GM18499 (cell line): ENCODE measurements around the gene CCDC85C.
A peak's percentile ranks its signal among the peaks of the same experiment; 100 is the strongest.

ENCODE experiments used
- ATAC-seq: cut with Tn5 transposase; IDR thresholded peaks from one replicate; pipeline ENCODE4 v1.9.1; 2021; ENCODE audit warnings: moderate number of reproducible peaks; ENCODE audit not compliant: insufficient read depth, unreplicated experiment

Gene CCDC85C

DNA sequence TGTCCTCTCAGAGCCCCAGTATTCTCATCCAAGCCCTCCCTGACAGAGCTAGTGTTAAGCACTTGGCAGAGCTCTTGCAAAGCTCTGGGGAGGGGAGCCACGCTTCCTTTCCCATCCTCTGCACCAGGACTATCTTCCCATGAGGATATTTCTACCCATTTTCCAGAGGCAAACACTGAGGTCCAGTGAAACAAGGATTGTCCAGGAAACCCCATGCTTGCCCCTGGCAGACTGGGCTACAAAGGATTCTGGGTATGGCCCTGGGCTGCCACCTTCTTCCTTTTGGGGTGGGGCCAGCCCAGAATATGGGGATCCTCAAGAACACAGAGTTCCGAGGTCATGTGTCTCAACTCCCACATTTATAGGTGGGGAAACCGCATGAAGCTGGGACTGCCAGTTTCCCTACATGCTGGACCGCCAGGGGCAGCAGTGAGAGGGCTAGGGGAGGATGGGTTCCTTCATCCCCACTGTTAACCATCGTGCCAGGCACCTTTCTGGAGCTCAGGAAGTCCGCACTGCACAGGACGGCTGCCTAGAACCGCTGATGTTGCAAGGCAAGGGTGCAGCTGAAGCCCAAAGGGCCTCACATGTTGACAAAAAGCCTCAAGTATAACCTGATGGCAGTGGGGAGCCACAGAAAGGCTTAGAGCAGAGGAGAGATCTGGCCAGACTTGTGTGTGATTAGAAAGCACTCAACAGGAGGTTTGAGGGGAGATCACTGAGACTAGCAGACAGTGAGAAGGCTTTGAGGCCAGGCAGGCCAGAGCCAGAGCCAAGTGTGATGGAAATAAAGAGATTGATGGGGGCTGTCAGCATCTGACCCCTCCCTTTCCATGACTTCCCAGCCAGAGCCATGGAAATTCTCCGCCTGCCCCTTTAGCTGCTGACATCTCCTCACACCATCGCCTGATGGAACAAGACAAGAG lies 5.5 kb upstream of the CCDC85C start:
- ATAC-seq, result no peak

DNA sequence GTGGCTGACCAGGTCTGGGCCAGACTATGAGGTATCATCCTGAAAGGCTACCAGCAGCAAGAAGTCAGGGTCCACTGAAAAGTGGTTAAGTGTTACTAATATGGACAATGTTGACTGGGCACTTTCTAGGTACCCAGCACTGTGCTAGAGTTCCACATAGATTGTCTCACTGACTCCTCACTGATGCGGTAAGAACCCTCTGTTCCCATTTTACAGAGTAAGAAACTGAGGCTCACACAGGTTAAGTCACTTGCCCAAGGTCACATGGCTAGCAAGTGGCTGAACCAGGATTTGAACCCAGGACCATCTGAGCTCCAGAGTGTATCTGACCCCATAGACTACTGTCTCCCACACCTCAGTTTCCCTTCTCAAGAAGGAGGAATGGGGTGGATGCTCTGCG lies 4.6 kb upstream of the CCDC85C start:
- ATAC-seq, result no peak

DNA sequence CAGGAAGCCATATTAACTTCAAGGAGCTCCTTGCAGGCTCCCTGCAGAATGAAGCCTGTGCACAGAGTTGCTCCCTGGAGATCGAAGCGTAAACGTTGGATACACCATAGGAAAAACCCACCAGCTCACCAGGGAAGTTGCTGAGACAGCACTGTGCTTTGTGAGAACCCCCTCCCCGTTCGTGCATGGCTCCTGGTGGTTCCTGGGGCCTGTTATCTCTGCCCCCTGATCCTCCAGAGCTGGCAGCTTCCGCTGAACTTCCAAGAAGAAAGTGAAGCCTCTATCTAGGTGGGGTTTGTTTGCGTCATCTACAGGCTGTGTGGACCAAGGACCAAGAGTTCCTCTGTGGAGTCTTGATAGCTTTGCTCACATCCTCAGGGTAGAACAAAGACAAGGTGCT lies 2.4 kb upstream of the CCDC85C start:
- ATAC-seq, result no peak

DNA sequence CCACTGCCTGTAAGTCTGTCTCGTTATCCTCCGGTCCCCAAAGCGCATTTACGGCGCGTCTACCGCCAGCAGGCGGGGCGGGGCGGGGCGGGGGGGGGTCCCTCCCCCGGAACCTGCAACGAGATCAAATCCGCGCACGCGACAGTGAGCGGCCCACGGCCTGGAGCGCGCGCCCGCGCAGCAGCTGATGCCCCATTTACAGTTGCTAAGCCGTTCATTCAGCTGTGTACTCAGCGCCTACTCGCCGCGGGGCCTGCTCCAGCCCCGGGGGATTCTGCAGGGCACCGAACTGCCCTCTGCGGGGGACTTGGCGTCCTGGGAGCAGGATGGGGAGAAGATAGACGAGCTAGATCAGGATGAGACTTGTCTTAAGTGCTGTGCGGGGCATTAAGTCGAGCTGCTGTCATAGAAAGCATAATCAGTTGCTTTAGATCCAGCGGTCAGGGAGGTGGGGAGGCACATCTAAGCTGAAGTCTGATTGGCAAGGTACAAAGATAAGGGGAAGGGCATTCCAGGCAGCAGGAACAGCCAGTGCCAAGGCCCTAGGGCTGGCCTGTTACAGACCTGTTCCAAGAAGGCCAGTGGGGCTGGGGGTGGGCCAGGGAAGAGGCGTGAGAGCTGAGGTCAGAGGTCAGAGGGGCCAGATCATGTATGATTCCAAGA lies 1.4 kb upstream of the CCDC85C start:
- no peak for ATAC-seq

DNA sequence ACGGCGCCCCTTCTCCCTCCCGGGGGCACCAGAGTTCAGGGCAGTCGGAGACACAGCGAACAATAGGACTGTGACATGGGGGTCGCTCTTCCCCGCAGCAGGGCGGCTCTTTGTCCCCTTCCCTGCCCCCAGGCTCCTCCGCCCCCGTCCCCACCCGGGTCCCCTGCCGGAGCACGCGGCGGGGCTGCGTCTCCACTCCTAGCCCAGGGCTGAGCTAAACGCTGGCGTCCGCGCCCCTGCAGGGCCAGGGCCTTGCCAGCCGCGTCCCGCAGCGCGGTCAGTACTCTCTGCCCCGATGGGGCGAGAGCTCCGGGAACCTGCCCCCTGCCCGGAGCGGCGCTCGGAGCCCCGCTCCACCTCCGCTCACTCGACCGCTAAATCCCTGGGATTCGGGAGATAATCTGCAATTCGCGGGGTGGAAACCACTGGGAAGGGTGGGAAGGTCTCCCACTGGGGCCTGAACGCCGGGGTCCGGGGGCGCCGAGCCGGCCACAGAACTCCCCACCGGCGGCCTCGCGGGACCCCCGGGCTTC lies 825 bp upstream of the CCDC85C start:
- ATAC-seq, result no peak

DNA sequence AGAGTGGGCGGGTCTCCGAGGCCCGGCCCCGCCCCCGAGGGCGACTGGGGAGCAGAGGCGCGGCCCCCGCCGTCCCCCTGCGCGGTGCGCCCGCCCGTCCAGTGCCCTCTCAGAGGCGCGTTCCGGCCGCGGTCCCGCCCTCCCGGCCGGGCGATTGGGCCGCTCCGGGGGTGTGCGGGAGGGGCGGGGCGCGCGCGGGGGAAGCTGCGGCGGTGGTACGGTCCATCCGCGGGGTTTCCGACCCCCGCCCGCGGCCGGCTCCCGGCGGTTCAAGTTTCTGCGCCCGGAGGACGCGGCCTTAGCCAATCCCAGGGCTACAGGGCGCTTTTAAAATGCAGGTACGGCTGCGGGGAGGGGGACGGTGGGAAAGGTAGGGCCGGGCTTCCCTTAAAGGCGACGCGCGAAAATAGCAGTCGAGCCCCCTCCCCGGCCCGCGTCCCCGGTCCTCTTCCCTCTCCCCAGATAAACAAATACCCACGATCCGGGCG lies 315 bp upstream of the CCDC85C start:
- ATAC-seq, result no peak

DNA sequence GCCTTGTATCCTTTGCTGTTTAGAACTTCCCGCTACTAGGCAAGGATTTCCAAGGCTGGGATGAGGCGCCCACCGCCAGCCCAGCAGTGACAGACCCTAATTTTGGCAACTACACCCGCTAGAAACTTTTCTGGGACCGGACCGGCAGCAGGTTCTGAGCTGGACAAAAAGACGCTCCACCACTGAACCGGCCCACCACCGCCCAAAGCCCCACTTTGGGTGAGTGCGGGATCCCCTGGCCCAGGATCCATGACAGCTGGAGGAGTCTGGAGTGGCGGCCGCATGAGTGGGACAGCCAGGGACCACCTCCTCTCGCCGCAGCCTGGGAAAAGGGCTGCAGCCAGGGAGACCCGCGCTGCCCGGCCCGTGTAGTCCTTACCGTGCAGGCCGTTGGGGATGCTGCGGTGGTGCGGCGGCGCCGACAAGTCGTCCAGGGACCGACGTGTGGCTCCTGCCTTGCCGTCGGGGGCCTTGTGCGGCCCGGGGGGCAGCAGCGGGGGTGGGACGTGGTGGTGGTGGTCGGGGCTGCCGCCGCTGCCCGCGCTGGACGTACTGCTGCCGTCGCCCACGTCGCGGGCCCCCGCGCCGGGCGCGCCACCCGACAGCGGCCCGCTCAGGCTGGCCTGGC lies 1.1 kb downstream of the CCDC85C start:
- ATAC-seq, result no peak

DNA sequence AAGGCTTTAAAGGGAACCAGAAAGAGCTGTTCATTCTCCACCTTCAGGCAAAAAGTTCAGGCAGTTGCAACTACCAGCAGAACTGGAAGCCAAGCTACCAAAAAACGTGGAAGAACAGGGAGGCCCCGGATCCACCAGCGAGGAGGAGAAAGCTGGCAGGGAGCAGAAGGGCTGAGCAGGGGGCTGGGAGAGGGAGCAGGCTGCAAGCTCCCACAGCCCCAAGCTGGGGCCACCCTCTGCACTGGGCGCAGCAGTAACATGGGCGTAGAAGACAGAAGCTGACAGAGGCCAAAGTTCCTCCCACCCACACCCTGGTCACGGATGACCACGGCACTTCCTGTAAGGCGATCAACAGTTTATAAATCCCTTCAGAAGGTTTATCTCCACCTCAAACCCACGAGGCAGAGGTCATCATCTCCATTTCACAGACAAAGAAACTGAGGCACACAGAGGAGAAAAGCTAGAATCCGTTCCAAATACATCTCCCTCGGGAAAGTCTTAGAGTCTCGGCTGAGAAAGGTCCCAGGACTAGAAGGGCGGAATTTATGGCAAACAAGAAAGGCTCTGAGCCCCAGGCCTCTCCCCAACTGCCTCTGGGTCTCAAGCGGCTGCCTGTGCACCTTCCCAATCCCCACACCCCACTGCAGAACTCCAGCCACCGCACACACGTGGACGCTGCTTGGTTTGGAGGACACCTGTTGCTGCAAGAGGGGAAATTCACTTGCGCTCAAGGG lies 1.8 kb downstream of the CCDC85C start:
- no peak for ATAC-seq

DNA sequence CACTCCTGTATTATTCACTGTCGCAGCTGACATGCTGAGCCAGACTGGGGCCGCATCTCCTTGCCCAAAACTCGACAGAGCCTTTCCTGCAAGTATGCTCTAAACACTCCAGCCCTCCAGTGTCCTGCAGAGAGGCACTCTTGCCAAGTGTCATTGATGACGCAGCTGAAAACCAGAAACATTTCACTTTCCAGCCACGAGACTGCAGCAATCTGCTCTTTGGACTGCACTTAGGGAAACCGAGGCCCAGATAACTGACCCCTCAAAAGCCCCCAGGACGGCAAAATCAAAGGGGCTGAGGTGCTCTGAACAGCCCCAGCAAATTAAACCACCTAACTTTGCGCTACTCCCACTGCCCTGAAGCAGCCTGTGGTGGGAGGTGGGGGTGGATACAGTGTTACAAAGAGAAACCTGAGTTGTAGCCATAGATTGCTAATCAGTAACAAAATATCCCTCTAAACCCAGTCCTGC lies 2.6 kb downstream of the CCDC85C start:
- no peak for ATAC-seq

DNA sequence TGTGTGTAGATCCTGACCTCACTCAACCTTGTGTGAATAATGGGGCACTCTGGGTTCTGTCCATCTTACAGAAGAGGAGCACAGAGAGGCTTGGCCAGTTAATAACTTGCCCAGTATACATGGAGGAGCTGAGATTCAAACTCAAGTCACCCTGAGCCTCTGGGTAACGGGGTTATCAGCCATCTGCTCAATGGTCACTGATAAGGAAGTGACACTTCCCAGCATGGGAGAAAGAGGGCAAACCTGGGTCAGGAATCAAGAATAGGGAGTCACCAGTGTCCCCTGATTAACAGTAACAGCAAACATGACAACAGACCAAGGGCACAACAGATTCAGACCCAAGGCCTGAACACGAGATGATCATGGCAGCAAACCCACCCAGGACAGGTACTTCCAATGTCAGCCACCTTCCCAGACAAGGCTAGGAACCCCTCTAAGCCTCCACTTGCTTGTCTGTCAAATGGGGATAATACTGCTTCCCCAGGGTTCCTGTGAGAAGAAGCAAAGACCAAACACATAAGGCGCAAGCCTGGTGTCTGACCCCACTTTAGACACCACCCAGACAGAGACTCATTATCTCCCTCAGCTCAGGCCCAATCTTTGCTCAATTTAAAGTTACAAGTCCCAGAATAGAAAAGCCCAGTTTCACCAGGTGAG lies 3.6 kb downstream of the CCDC85C start:
- ATAC-seq, result no peak

DNA sequence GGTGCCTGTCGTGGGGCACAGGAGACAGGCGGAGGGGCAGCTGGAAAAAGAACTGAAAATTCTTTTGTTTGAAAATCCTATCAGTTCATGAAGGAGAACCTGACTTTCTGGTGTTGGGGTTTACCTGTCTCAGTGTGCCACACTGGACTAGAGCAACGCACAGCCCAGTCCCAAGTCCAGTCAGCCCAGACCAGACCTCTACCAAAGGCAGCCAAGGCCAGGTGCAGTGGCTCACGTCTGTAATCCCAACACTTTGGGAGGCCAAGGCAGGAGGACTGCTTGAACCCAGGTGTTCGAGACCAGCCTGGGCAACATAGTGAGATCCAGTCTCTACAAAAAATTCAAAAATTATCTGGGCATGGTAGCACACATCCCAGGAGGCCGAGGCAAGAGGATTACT lies 4.6 kb downstream of the CCDC85C start:
- ATAC-seq, result no peak

DNA sequence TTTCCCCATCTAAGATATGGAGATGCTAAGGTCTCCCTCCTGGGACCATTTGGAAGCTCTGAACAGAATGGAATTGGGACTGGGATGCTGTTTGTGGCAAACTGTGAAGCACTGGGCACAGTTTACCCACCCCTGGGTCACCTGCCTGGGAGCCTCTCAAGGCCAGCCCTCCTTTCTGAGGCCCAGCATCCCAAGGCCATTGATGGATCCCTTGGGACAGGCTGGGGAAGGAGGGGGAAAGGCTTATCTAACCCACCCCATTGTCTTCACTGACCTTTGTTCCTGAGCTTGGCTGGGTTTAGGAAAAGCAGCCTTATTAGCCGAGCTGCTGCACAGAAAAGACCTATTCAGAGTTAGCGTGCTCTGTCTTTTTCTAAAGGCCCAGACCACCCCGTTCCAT lies 5.2 kb downstream of the CCDC85C start:
- ATAC-seq, result no peak

DNA sequence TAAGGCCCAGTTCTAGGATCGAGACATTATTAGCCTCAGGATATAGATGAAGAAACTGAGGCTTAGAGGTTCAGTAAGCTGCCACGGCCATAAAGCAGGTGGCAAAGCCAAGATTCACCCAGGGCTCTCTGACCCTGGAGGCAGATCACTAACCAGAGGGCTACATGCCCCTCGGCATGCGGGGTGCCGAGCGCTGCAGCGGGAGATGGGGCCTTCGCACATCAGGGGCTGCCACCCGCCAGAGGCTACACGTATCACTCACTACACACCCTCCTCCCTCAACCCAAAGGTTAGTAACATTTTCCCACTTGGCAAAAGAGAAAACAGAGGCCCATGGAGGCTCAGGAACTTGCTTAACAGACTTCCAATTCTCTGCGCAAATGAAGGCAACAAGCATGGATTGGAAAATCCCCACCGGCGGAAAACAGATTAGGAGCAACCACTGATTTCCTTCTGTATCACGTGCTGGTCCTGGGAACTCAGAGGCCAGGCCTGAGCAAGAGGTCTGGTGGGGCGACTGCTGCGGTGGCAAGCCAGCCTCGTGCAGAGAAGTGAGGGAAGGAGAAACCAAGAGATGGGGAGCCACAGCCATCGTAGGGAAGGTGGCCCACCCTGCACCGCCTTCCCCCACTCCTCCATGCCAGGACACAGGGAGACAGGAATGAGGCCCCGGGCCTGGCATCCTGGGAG lies 6.0 kb downstream of the CCDC85C start:
- no peak for ATAC-seq

DNA sequence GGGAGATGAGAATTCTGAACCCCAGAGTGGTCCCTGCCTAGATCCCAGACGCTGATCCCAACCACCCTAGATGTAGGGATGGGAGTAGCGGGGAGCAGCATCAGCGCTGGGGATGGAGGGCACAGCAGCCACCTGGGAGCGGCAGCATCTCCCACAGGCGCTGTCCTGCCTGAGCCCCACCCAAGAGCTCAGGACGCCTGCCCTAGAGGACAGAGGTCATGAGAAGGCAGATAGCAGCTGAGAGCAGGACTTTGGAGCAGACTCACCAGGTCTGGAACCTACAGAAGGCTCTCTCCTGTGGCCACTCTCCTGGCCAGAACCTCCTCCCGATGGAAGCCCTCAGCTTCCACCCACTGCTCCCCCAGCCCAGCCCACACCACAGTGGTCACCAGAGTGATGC lies 7.2 kb downstream of the CCDC85C start:
- ATAC-seq, result no peak

DNA sequence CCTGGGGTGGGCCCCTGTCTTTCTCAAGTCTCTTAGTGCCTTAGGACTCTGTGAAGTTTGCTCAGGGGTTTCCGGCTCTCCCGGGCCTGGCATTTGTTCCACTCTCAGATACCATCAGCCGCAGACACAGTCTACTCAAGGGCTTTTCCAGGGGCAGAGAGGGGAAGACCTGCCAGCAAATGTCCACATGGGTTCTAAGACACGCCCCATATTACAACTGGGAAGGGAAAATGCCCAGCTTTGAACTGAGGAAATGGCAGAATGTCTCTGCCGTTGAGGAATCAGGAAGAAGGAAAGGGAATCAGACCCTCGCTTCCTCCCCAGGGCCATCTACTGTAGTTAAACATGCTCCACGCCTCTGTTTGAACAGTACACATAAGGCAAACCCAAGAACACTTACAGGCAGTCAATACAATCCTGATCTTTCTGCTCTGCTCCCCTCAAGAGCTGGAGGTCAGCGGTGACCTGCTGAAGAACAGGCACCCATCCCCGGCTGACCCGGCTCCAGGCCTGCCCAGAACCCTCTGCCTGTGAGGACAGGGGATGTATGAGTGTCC lies 7.9 kb downstream of the CCDC85C start:
- no peak for ATAC-seq

DNA sequence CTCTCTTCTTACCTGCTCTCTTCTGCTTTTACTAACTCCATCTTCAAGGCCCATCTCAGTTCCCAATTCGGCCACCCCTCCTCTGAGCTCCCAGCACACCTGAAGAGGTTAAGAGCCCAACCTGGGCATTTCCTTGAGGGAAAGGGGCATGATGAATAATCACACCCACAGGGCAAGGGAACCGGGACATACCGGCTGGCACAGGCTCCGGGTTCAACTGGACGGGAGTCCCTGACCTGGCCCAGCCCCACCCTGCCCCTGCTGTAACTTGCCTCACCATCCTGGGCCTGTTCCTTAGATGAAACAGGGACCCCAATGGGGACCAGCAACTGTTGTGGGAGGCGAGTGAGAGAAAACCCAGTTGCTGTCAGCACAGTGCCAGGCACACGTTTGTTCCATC lies 8.5 kb downstream of the CCDC85C start:
- ATAC-seq, result no peak

DNA sequence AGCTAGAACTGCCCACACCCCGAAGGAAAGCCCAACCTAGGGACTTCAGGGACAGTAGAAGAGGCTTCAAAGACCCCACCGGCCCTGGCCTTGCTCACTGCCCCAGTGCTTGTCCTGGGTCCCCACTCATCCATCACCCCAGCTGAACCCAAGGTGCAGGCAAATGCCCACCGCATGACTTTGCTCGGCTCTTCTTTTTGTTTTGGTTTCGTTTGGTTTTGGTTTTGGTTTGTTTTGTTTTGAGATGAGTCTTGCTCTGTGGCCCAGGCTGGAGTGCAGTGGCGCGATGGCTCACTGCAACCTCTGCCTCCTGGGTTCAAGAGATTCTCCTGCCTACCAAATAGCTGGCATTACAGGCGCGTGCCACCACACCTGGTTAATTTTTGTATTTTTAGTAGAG lies 9.0 kb downstream of the CCDC85C start:
- peak; percentile 78 for ATAC-seq

DNA sequence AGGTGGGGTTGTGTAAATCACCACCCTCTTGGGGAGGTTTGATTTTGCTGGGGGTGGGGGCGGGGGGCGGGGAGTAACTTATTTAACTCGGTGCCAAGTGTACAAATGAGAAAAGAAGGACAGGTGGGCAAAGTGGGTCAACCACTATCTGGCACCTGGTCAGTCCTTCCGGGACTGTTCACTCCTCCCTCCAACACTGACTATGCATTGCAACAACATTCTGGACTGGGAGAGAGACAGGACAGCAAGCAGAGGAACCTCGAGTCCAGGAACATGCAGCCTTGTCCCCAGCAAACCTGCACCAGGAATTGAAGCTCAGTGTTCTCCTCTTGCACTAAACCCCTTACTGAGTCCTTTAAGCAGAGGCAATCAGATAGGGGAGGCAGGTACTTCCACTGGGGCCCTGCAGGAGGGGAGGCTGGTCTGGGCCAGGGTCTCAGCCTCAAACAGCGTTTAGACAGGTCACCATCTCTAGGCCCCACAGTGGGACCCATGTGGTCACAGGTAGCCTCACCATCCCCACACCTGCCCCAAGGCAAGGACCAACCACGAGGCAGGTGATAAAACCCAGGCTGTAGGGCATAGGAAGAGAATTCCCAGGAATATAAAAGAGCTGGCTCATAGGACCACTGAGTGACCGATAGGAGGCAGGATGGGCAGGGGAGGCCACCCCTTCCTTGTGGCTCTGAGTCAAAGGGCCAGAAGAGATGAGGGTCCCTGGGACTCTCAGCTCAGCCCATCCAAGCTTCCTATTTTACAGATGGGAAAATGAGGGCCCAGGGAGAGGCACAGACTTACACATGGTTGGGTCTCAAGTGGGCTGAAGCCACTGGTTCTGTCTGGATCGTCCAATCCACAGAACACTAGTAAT lies 9.8 kb downstream of the CCDC85C start:
- ATAC-seq, result no peak
